ENCODE results near the gene ANO2.
A peak's percentile ranks its signal among the peaks of the same experiment; 100 is the strongest.

Gene ANO2

GRCh38 chr12:5971194-5971850 is 26.3 kb upstream of the ANO2 start:
- TF ChIP-seq CTCF (IDR thresholded peaks at IDR 0.05; ENCODE audit: insufficient read depth, low read depth, low read length, missing control alignments) = no peak
- no peak for DNase-seq (ENCODE audit: low read depth)
- no peak overlapping the region for H3K4me3 ChIP-seq (ENCODE audit: low read length)

- no peak for TF ChIP-seq CTCF (IDR thresholded peaks at IDR 0.05; ENCODE audit: insufficient read depth, low read depth, low read length, missing control alignments)
- no peak overlapping the region for H3K4me3 ChIP-seq (ENCODE audit: low read length)
- no peak for DNase-seq (ENCODE audit: low read depth)
These were observed 25.1 kb upstream of the ANO2 start for GRCh38 chr12:5969974-5970690.

- no peak for DNase-seq (ENCODE audit: low read depth)
- H3K4me3 ChIP-seq (ENCODE audit: low read length) = no peak overlapping the region
- TF ChIP-seq CTCF (IDR thresholded peaks at IDR 0.05; ENCODE audit: insufficient read depth, low read depth, low read length, missing control alignments) = no peak
These were observed 24.3 kb upstream of the ANO2 start for GRCh38 chr12:5969156-5969973.

- DNase-seq (ENCODE audit: low read depth) = no peak
- no peak for TF ChIP-seq CTCF (IDR thresholded peaks at IDR 0.05; ENCODE audit: insufficient read depth, low read depth, low read length, missing control alignments)
- H3K4me3 ChIP-seq (ENCODE audit: low read length) = no peak overlapping the region
These were observed 22.8 kb upstream of the ANO2 start for GRCh38 chr12:5967645-5968415.

GRCh38 chr12:5966486-5967095 is 21.5 kb upstream of the ANO2 start:
- H3K4me3 ChIP-seq (ENCODE audit: low read length) = no peak overlapping the region
- TF ChIP-seq CTCF (IDR thresholded peaks at IDR 0.05; ENCODE audit: insufficient read depth, low read depth, low read length, missing control alignments) = no peak
- no peak for DNase-seq (ENCODE audit: low read depth)

- DNase-seq (ENCODE audit: low read depth) = peak; percentile 54
- peak; percentile 88 for TF ChIP-seq CTCF (IDR thresholded peaks at IDR 0.05; ENCODE audit: insufficient read depth, low read depth, low read length, missing control alignments)
- H3K4me3 ChIP-seq (ENCODE audit: low read length) = no peak overlapping the region
These were observed 20.9 kb upstream of the ANO2 start for GRCh38 chr12:5965950-5966383.

All from epithelial cell of esophagus (primary cell).